Neural progenitor cell (in vitro differentiated cells): ENCODE data around the gene NCAM1. TPM values are rescaled to one million over a fixed set of nuclear protein-coding genes. Genes with fewer than 3 reads are reported as not detected.

Experiments used
- DNase-seq: peaks from one replicate; pipeline ENCODE4 v3.0.0-alpha.2; 2016; ENCODE audit warnings: low spot score
- H2AFZ ChIP-seq: fragments of 200-600 bp; sonication (generic); replicated peaks from 2 replicates; pipeline ENCODE4 v1.6.1; 2016; ENCODE audit warnings: antibody characterized with exemption
- H3F3A ChIP-seq: fragments of 200-600 bp; sonication (generic); 2 replicates; pipeline ENCODE4 v1.6.1; 2016; ENCODE audit warnings: antibody characterized with exemption, low read depth
- H3K27ac ChIP-seq: fragments of 200-600 bp; sonication (generic); 2 replicates; pipeline ENCODE4 v1.5.1; 2016; ENCODE audit warnings: mild to moderate bottlenecking
- H3K27me3 ChIP-seq: fragments of 200-600 bp; sonication (generic); 2 replicates; pipeline ENCODE4 v1.6.1; 2016; ENCODE audit warnings: mild to moderate bottlenecking, moderate library complexity
- H3K36me3 ChIP-seq: fragments of 200-600 bp; sonication (generic); 2 replicates; pipeline ENCODE4 v1.5.1; 2016
- H3K4me1 ChIP-seq: fragments of 200-600 bp; sonication (generic); 2 replicates; pipeline ENCODE4 v1.6.1; 2016; ENCODE audit warnings: mixed run types
- H3K4me2 ChIP-seq: fragments of 200-600 bp; sonication (generic); 2 replicates; pipeline ENCODE4 v1.6.1; 2016
- H3K4me3 ChIP-seq: fragments of 200-600 bp; sonication (generic); 2 replicates; pipeline ENCODE4 v1.5.1; 2016
- H3K79me2 ChIP-seq: fragments of 200-600 bp; sonication (generic); 2 replicates; pipeline ENCODE4 v1.6.1; 2016; ENCODE audit warnings: low read depth
- H3K9ac ChIP-seq: fragments of 200-600 bp; sonication (generic); 2 replicates; pipeline ENCODE4 v1.6.1; 2016
- H3K9me3 ChIP-seq: fragments of 200-600 bp; sonication (generic); 2 replicates; pipeline ENCODE4 v1.5.1; 2016; ENCODE audit warnings: low read depth
- H4K20me1 ChIP-seq: fragments of 200-600 bp; sonication (generic); 2 replicates; pipeline ENCODE4 v1.6.1; 2016; ENCODE audit warnings: low read depth
- H3K27ac Mint-ChIP-seq: 3 replicates; pipeline ENCODE4 v1.8.0; 2021; ENCODE audit warnings: mixed read lengths
- H3K27me3 Mint-ChIP-seq: 2 replicates; pipeline ENCODE4 v1.8.0; 2022; ENCODE audit warnings: low read depth, mild to moderate bottlenecking, inconsistent platforms, moderate library complexity, mixed read lengths; ENCODE audit not compliant: insufficient read depth
- H3K36me3 Mint-ChIP-seq: 3 replicates; pipeline ENCODE4 v1.8.0; 2021; ENCODE audit warnings: mixed read lengths
- H3K4me1 Mint-ChIP-seq: 3 replicates; pipeline ENCODE4 v1.8.0; 2021; ENCODE audit warnings: mixed read lengths
- H3K4me3 Mint-ChIP-seq: 3 replicates; pipeline ENCODE4 v1.8.0; 2021; ENCODE audit warnings: mild to moderate bottlenecking, moderate library complexity, mixed read lengths
- H3K9me3 Mint-ChIP-seq: 3 replicates; pipeline ENCODE4 v1.8.0; 2020; ENCODE audit warnings: mixed read lengths
- CTCF ChIP-seq: fragments of 200-600 bp; sonication (generic); IDR thresholded peaks from 2 replicates; pipeline ENCODE4 v1.5.1; 2017; ENCODE audit warnings: antibody characterized with exemption, mild to moderate bottlenecking
- EZH2 ChIP-seq: fragments of 200-600 bp; sonication (generic); IDR thresholded peaks from 2 replicates; pipeline ENCODE4 v1.6.1; 2017; ENCODE audit warnings: antibody characterized with exemption, mild to moderate bottlenecking, moderate library complexity
- EZH2phosphoT487 ChIP-seq: fragments of 200-600 bp; sonication (generic); IDR thresholded peaks from 2 replicates; pipeline ENCODE4 v1.6.1; 2017; ENCODE audit warnings: antibody characterized with exemption
- total RNA-seq: library from RNA; depleted of rRNA; stranded (reverse); fragments of >200 nt; gene quantifications from 2 replicates; pipeline ENCODE4 v1.2.3, GENCODE V29; 2015; ENCODE audit warnings: low replicate concordance

NCAM1 gene
- total RNA-seq, 1 donor from 2014 or later: 17.5 TPM

GRCh38 chr11:112928136-112928535 is 33.1 kb upstream of the NCAM1 start:
- Histone ChIP-seq H4K20me1 (no peaks in the 10 kb centered on the region), H3K79me2 (no peaks in the 10 kb centered on the region), H3K9ac (no peak overlapping the region), H2AFZ (no peak overlapping the region), H3K27me3 (peaks cover 5% of the 10 kb centered on the region), H3K27ac (no peak overlapping the region), H3K4me2 (no peak overlapping the region), H3F3A (no peaks in the 10 kb centered on the region), H3K9me3 (no peaks in the 10 kb centered on the region), H3K4me1 (peaks cover 21% of the 10 kb centered on the region), H3K4me3 (no peak overlapping the region), H3K36me3 (no peaks in the 10 kb centered on the region)
- Mint-ChIP-seq H3K27ac (no peak overlapping the region), H3K36me3 (no peaks in the 10 kb centered on the region), H3K27me3 (no peaks in the 10 kb centered on the region), H3K9me3 (no peaks in the 10 kb centered on the region), H3K4me3 (no peak overlapping the region), H3K4me1 (peaks cover 17% of the 10 kb centered on the region)
- TF ChIP-seq CTCF (no peak), EZH2phosphoT487 (no peak), EZH2 (no peak)
- no peak for DNase-seq

GRCh38 chr11:112929432-112929831 is 31.8 kb upstream of the NCAM1 start:
- no peak for DNase-seq
- H3K79me2 ChIP-seq: no peaks in the 10 kb centered on the region
- peaks cover 19% of the 10 kb centered on the region for H3K4me1 ChIP-seq
- Mint-ChIP-seq H3K4me3 (no peak overlapping the region), H3K27me3 (peaks cover 2% of the 10 kb centered on the region), H3K27ac (no peak overlapping the region), H3K36me3 (no peaks in the 10 kb centered on the region), H3K9me3 (no peaks in the 10 kb centered on the region), H3K4me1 (peaks cover 15% of the 10 kb centered on the region)
- no peaks in the 10 kb centered on the region for H3K36me3 ChIP-seq
- H3F3A ChIP-seq: no peaks in the 10 kb centered on the region
- H3K4me3 ChIP-seq: no peak overlapping the region
- H3K9me3 ChIP-seq: no peaks in the 10 kb centered on the region
- no peaks in the 10 kb centered on the region for H3K27me3 ChIP-seq
- no peak overlapping the region for H3K4me2 ChIP-seq
- H2AFZ ChIP-seq: no peak overlapping the region
- H4K20me1 ChIP-seq: no peaks in the 10 kb centered on the region
- no peak overlapping the region for H3K27ac ChIP-seq
- TF ChIP-seq CTCF (no peak), EZH2 (no peak), EZH2phosphoT487 (no peak)
- no peak overlapping the region for H3K9ac ChIP-seq

GRCh38 chr11:112931703-112932102 is 29.5 kb upstream of the NCAM1 start:
- H3K27ac Mint-ChIP-seq: no peak overlapping the region
- Histone ChIP-seq H3K36me3 (no peaks in the 10 kb centered on the region), H3K27ac (no peak overlapping the region), H3K9me3 (no peaks in the 10 kb centered on the region), H3K4me1 (peaks cover 19% of the 10 kb centered on the region), H3K9ac (no peak overlapping the region), H3K79me2 (no peaks in the 10 kb centered on the region), H3K27me3 (no peaks in the 10 kb centered on the region), H2AFZ (peak overlapping the region; percentile 3), H3F3A (no peaks in the 10 kb centered on the region), H3K4me3 (no peak overlapping the region), H3K4me2 (no peak overlapping the region), H4K20me1 (no peaks in the 10 kb centered on the region)
- no peak overlapping the region for H3K4me3 Mint-ChIP-seq
- no peak for DNase-seq
- H3K9me3 Mint-ChIP-seq: no peaks in the 10 kb centered on the region
- H3K4me1 Mint-ChIP-seq: peaks cover 15% of the 10 kb centered on the region
- no peak for TF ChIP-seq EZH2phosphoT487
- no peak for TF ChIP-seq CTCF
- no peak for TF ChIP-seq EZH2
- H3K36me3 Mint-ChIP-seq: no peaks in the 10 kb centered on the region
- H3K27me3 Mint-ChIP-seq: peaks cover 2% of the 10 kb centered on the region
